ENCODE data around the gene WDR33.

Gene WDR33

GRCh38 chr2:127671557-127672302 is 139.2 kb downstream of the WDR33 start:
- Histone ChIP-seq H3K4me2 (no peak overlapping the region), H3K4me3 (IDR thresholded peaks at IDR 0.05; ENCODE audit: insufficient read depth, low read depth, low read length) (no peak overlapping the region), H3K4me1 (ENCODE audit: low read depth, poor library complexity, severe bottlenecking) (no peaks in the 10 kb centered on the region), H3K9ac (no peak overlapping the region), H3K27me3 (ENCODE audit: insufficient read depth, low read depth) (no peaks in the 10 kb centered on the region), H3K36me3 (ENCODE audit: insufficient read depth) (no peaks in the 10 kb centered on the region), H3K79me2 (ENCODE audit: insufficient read depth, low read depth) (no peaks in the 10 kb centered on the region), H4K20me1 (ENCODE audit: insufficient read depth) (no peaks in the 10 kb centered on the region), H3K27ac (no peak overlapping the region), H2AFZ (ENCODE audit: low read depth) (no peak overlapping the region)
- no peak for TF ChIP-seq CTCF (conservative IDR thresholded peaks at IDR 0.05; ENCODE audit: low read depth, low read length)

GRCh38 chr2:127670957-127671290 is 140.0 kb downstream of the WDR33 start:
- no peaks in the 10 kb centered on the region for H3K79me2 ChIP-seq (ENCODE audit: insufficient read depth, low read depth)

GRCh38 chr2:127670055-127670956 is 140.7 kb downstream of the WDR33 start:
- Histone ChIP-seq H2AFZ (ENCODE audit: low read depth) (no peak overlapping the region), H3K4me2 (no peak overlapping the region), H3K9ac (no peak overlapping the region), H3K4me1 (ENCODE audit: low read depth, poor library complexity, severe bottlenecking) (no peaks in the 10 kb centered on the region), H3K27me3 (ENCODE audit: insufficient read depth, low read depth) (no peaks in the 10 kb centered on the region), H3K79me2 (ENCODE audit: insufficient read depth, low read depth) (no peaks in the 10 kb centered on the region), H3K36me3 (ENCODE audit: insufficient read depth) (no peaks in the 10 kb centered on the region), H3K4me3 (IDR thresholded peaks at IDR 0.05; ENCODE audit: insufficient read depth, low read depth, low read length) (no peak overlapping the region), H4K20me1 (ENCODE audit: insufficient read depth) (no peaks in the 10 kb centered on the region), H3K27ac (no peak overlapping the region)
- no peak for TF ChIP-seq CTCF (conservative IDR thresholded peaks at IDR 0.05; ENCODE audit: low read depth, low read length)

More at GRCh38 chr2:127670957-127671290, 140.0 kb downstream of the WDR33 start:
- Histone ChIP-seq H3K27ac (no peak overlapping the region), H3K4me3 (IDR thresholded peaks at IDR 0.05; ENCODE audit: insufficient read depth, low read depth, low read length) (no peak overlapping the region), H3K9ac (no peak overlapping the region), H2AFZ (ENCODE audit: low read depth) (no peak overlapping the region), H4K20me1 (ENCODE audit: insufficient read depth) (no peaks in the 10 kb centered on the region), H3K36me3 (ENCODE audit: insufficient read depth) (no peaks in the 10 kb centered on the region), H3K27me3 (ENCODE audit: insufficient read depth, low read depth) (no peaks in the 10 kb centered on the region), H3K4me2 (no peak overlapping the region), H3K4me1 (ENCODE audit: low read depth, poor library complexity, severe bottlenecking) (no peaks in the 10 kb centered on the region)
- no peak for TF ChIP-seq CTCF (conservative IDR thresholded peaks at IDR 0.05; ENCODE audit: low read depth, low read length)

GRCh38 chr2:127669056-127669455 is 141.9 kb downstream of the WDR33 start:
- no peaks in the 10 kb centered on the region for H3K36me3 ChIP-seq (ENCODE audit: insufficient read depth)
- no peak overlapping the region for H3K9ac ChIP-seq
- H3K4me1 ChIP-seq (ENCODE audit: low read depth, poor library complexity, severe bottlenecking): no peaks in the 10 kb centered on the region
- TF ChIP-seq CTCF (conservative IDR thresholded peaks at IDR 0.05; ENCODE audit: low read depth, low read length): no peak
- no peaks in the 10 kb centered on the region for H3K79me2 ChIP-seq (ENCODE audit: insufficient read depth, low read depth)
- no peak overlapping the region for H3K27ac ChIP-seq
- H3K4me3 ChIP-seq (IDR thresholded peaks at IDR 0.05; ENCODE audit: insufficient read depth, low read depth, low read length): no peak overlapping the region
- H4K20me1 ChIP-seq (ENCODE audit: insufficient read depth): no peaks in the 10 kb centered on the region
- H2AFZ ChIP-seq (ENCODE audit: low read depth): no peak overlapping the region
- H3K27me3 ChIP-seq (ENCODE audit: insufficient read depth, low read depth): no peaks in the 10 kb centered on the region
- H3K4me2 ChIP-seq: no peak overlapping the region
